ENCODE results near the gene BCL2L15. TPM values are rescaled to one million over a fixed set of nuclear protein-coding genes. Genes with fewer than 3 reads are reported as not detected.

BCL2L15 gene
- total RNA-seq, 1 donor from 2014 or later, result not detected

GRCh38 chr1:113868387-113869083, 18.8 kb downstream of the BCL2L15 start:
- Histone ChIP-seq H3K9me3 (replicated peaks) (no peaks in the 10 kb centered on the region), H3K36me3 (no peaks in the 10 kb centered on the region), H3K27me3 (ENCODE audit: low read depth) (no peaks in the 10 kb centered on the region), H3K27ac (replicated peaks) (no peak overlapping the region), H3K4me1 (no peaks in the 10 kb centered on the region), H3K4me3 (no peak overlapping the region)
- TF ChIP-seq CTCF (IDR thresholded peaks at IDR 0.05; ENCODE audit: borderline replicate concordance), result no peak
- intact Hi-C loops (cut with micrococcal nuclease), result no loop called here
- DNase-seq, result no peak

- no peak for DNase-seq
- no peaks in the 10 kb centered on the region for H3K36me3 ChIP-seq
- H3K9me3 ChIP-seq (replicated peaks), result no peaks in the 10 kb centered on the region
- H3K27ac ChIP-seq (replicated peaks), result no peak overlapping the region
- intact Hi-C loops (cut with micrococcal nuclease), result no loop called here
- H3K27me3 ChIP-seq (ENCODE audit: low read depth), result peaks cover 7% of the 10 kb centered on the region
- H3K4me1 ChIP-seq, result no peaks in the 10 kb centered on the region
- H3K4me3 ChIP-seq, result no peak overlapping the region
- no peak for TF ChIP-seq CTCF (IDR thresholded peaks at IDR 0.05; ENCODE audit: borderline replicate concordance)
These were observed 25.7 kb downstream of the BCL2L15 start for GRCh38 chr1:113861641-113862040.

GRCh38 chr1:113860891-113861290, 26.5 kb downstream of the BCL2L15 start:
- Histone ChIP-seq H3K36me3 (no peaks in the 10 kb centered on the region), H3K4me1 (no peaks in the 10 kb centered on the region), H3K4me3 (no peak overlapping the region), H3K9me3 (replicated peaks) (no peaks in the 10 kb centered on the region), H3K27me3 (ENCODE audit: low read depth) (peaks cover 7% of the 10 kb centered on the region), H3K27ac (replicated peaks) (no peak overlapping the region)
- intact Hi-C loops (cut with micrococcal nuclease), result no loop called here
- no peak for TF ChIP-seq CTCF (IDR thresholded peaks at IDR 0.05; ENCODE audit: borderline replicate concordance)
- no peak for DNase-seq

GRCh38 chr1:113859478-113860175, 27.8 kb downstream of the BCL2L15 start:
- no peak for TF ChIP-seq CTCF (IDR thresholded peaks at IDR 0.05; ENCODE audit: borderline replicate concordance)
- H3K27me3 ChIP-seq (ENCODE audit: low read depth), result peaks cover 7% of the 10 kb centered on the region
- no peaks in the 10 kb centered on the region for H3K36me3 ChIP-seq
- no peaks in the 10 kb centered on the region for H3K9me3 ChIP-seq (replicated peaks)
- DNase-seq, result no peak
- H3K27ac ChIP-seq (replicated peaks), result no peak overlapping the region
- no peaks in the 10 kb centered on the region for H3K4me1 ChIP-seq
- no peak overlapping the region for H3K4me3 ChIP-seq
- intact Hi-C loops (cut with micrococcal nuclease), result no loop called here

GRCh38 chr1:113858982-113859381, 28.4 kb downstream of the BCL2L15 start:
- Histone ChIP-seq H3K27me3 (ENCODE audit: low read depth) (peaks cover 7% of the 10 kb centered on the region), H3K27ac (replicated peaks) (no peak overlapping the region), H3K4me1 (no peaks in the 10 kb centered on the region), H3K36me3 (no peaks in the 10 kb centered on the region), H3K4me3 (no peak overlapping the region), H3K9me3 (replicated peaks) (no peaks in the 10 kb centered on the region)
- DNase-seq, result no peak
- intact Hi-C loops (cut with micrococcal nuclease), result no loop called here
- no peak for TF ChIP-seq CTCF (IDR thresholded peaks at IDR 0.05; ENCODE audit: borderline replicate concordance)

Data from left ventricle myocardium inferior (tissue), 1 donor.